Muscle layer of duodenum (tissue), 2 donors: ENCODE data around the gene MGAT5B.

Source experiments
- H3K27ac ChIP-seq: one replicate; pipeline ENCODE4 v1.7.0; 2013; ENCODE audit warnings: mild to moderate bottlenecking, low read length
- H3K27me3 ChIP-seq: one replicate; pipeline ENCODE4 v1.7.0; 2013; ENCODE audit warnings: low read depth, mild to moderate bottlenecking, control low read depth, low read length
- H3K36me3 ChIP-seq, 2 donors: one replicate each; pipeline ENCODE4 v1.7.0; 2013; ENCODE audit warnings: low read length in 2 of 2, control low read depth in 1 of 2, mild to moderate bottlenecking in 1 of 2; ENCODE audit not compliant: insufficient read depth in 2 of 2, control insufficient read depth in 1 of 2
- H3K4me1 ChIP-seq, 2 donors: one replicate each; pipeline ENCODE4 v1.7.0; 2013; ENCODE audit warnings: low read length in 2 of 2, mild to moderate bottlenecking in 2 of 2, control low read depth in 1 of 2, moderate library complexity in 1 of 2; ENCODE audit not compliant: insufficient read depth in 2 of 2, control insufficient read depth in 1 of 2
- H3K4me3 ChIP-seq, 2 donors: one replicate each; pipeline ENCODE4 v1.7.0; 2013; ENCODE audit warnings: low read length in 2 of 2, low read depth in 1 of 2, mild to moderate bottlenecking in 1 of 2
- H3K9me3 ChIP-seq, 2 donors: one replicate each; pipeline ENCODE4 v1.7.0; 2013; ENCODE audit warnings: low read length in 2 of 2, control low read depth in 1 of 2, mild to moderate bottlenecking in 1 of 2; ENCODE audit not compliant: control insufficient read depth in 1 of 2
- donor health status: healthy.

Gene MGAT5B

DNA sequence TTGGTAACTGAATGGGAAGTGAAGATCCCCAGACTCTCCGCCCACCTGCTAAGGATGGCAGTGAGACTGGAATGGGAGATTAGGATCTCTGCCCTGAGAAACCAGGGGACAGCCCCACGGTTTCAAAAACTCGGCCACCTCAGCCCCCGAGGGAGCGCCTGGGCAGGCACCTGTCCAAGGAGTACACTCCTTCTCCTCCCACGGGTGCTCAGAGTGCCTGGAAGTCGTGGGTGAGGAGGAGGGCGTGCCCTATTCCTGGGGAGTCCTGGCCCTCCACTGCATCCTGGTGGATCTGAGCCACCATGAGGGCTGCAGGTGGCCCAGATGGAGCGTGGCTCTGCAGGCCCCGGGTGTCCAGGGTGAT, 78.5 kb downstream of the MGAT5B start:
- Histone ChIP-seq H3K4me3 (no peak overlapping the region), H3K9me3 (no peaks in the 10 kb centered on the region), H3K4me1 (no peaks in the 10 kb centered on the region), H3K36me3 (no peaks in the 10 kb centered on the region), H3K27me3 (no peaks in the 10 kb centered on the region), H3K27ac (no peak overlapping the region)

- Histone ChIP-seq H3K36me3 (no peaks in the 10 kb centered on the region), H3K4me1 (no peaks in the 10 kb centered on the region), H3K9me3 (no peaks in the 10 kb centered on the region), H3K4me3 (no peak overlapping the region), H3K27ac (no peak overlapping the region), H3K27me3 (no peaks in the 10 kb centered on the region)
Measured at GRCh38 chr17:76947309-76947708, 79.1 kb downstream of the MGAT5B start.

GRCh38 chr17:76947771-76948170, 79.6 kb downstream of the MGAT5B start:
- Histone ChIP-seq H3K4me3 (no peak overlapping the region), H3K4me1 (no peaks in the 10 kb centered on the region), H3K36me3 (no peaks in the 10 kb centered on the region), H3K9me3 (no peaks in the 10 kb centered on the region), H3K27ac (no peak overlapping the region), H3K27me3 (no peaks in the 10 kb centered on the region)

GRCh38 chr17:76948301-76948700, 80.1 kb downstream of the MGAT5B start:
- no peak overlapping the region for H3K4me3 ChIP-seq
- H3K9me3 ChIP-seq = no peaks in the 10 kb centered on the region
- no peak overlapping the region for H3K27ac ChIP-seq
- H3K36me3 ChIP-seq = no peaks in the 10 kb centered on the region
- no peaks in the 10 kb centered on the region for H3K27me3 ChIP-seq
- H3K4me1 ChIP-seq = no peaks in the 10 kb centered on the region

DNA sequence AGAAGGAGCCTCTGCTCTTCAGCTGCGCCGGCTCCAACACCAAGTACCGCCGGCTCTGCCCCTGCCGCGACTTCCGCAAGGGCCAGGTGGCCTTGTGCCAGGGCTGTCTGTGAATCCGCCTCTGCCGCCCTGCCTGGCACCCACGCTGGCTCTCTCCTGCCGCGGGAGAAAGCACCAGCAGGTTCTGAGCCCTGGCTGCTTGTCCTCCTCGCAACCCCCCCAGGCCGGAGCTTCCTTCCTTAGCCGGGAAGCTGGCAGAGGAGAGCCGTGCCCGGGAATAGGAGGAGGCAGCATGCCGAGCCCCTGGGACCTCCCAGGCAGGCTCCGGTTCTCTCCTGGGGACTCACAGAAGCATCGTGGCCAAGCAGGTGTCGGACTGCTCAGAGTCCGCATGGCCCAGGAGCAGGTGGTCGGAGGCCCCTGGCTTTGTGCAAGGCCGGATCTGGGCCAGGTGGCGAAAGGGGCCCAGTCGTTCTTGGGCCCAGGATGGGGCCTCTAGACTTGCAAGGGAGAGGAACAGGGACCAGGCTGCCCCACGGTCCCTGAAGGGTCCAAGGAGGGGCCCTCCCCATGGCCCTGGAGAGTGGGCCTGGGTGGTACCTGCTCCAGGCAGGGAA, 80.6 kb downstream of the MGAT5B start:
- Histone ChIP-seq H3K4me3 (no peak overlapping the region), H3K4me1 (no peaks in the 10 kb centered on the region), H3K27ac (no peak overlapping the region), H3K27me3 (no peaks in the 10 kb centered on the region), H3K36me3 (no peaks in the 10 kb centered on the region), H3K9me3 (no peaks in the 10 kb centered on the region)

DNA sequence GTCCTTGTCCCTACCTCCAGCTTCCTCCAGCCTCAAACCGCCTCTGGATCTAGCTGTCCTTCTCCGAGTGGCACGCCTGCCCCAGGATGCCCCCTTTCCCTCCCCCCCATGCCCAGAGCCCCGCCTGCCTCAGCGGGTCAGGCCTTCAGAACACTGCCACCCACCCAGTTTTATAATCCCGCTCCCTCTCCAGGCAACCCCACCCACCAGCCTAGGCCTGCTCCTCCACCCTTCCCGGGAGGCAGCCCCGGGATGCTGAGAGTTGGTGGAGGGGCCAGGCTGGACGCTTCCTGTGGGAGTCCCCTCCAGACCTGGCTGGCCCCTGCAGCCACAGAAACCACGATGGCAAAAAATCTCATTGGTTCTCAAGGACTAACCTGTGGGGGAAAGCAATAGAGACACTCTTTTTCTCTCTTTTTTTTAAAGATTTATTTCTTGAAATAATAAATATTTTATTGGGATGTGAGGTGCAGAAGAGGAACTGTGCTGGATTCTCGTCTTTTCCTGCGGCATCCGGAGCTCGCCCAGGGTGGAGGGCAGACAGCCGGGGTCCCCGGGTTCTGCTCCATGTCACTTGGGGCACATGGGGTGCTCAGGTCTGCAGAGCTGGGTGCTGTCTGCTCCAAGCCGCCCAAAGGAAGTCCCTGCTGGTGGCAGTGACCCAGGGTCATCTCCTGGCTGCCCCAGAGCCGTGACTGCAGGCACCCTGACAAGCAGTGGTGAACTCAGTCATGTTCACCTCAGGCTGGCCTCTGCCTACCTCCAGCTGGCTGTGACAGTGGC, 81.9 kb downstream of the MGAT5B start:
- no peaks in the 10 kb centered on the region for H3K4me1 ChIP-seq
- no peaks in the 10 kb centered on the region for H3K27me3 ChIP-seq
- H3K4me3 ChIP-seq = no peak overlapping the region
- no peak overlapping the region for H3K27ac ChIP-seq
- H3K36me3 ChIP-seq = no peaks in the 10 kb centered on the region
- H3K9me3 ChIP-seq = no peaks in the 10 kb centered on the region

- Histone ChIP-seq H3K4me1 (no peaks in the 10 kb centered on the region), H3K4me3 (no peak overlapping the region), H3K27ac (no peak overlapping the region), H3K9me3 (no peaks in the 10 kb centered on the region), H3K36me3 (no peaks in the 10 kb centered on the region), H3K27me3 (no peaks in the 10 kb centered on the region)
Measured at GRCh38 chr17:76951375-76951905, 83.2 kb downstream of the MGAT5B start.

DNA sequence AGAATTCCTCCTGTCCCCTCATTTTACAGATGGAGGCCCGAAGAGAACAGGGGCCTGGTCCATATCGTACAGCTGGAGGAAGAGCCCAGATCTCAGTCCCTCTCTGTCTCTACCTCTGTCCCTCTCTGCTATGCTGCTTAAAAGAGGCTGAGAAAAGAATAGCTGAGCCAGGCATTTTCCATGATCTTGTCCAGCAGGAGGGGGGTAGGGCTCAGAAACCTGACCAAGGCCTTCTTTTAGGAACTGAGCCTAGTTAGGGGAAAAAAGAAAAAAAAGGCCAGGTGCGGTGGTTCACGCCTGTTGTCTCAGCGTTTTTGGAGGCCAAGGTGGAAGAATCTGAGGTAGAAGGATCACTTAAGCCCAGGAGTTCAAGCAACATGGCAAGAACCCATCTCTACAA, 84.2 kb downstream of the MGAT5B start:
- Histone ChIP-seq H3K27ac (no peak overlapping the region), H3K4me3 (no peak overlapping the region), H3K27me3 (no peaks in the 10 kb centered on the region), H3K36me3 (no peaks in the 10 kb centered on the region), H3K9me3 (no peaks in the 10 kb centered on the region), H3K4me1 (no peaks in the 10 kb centered on the region)

DNA sequence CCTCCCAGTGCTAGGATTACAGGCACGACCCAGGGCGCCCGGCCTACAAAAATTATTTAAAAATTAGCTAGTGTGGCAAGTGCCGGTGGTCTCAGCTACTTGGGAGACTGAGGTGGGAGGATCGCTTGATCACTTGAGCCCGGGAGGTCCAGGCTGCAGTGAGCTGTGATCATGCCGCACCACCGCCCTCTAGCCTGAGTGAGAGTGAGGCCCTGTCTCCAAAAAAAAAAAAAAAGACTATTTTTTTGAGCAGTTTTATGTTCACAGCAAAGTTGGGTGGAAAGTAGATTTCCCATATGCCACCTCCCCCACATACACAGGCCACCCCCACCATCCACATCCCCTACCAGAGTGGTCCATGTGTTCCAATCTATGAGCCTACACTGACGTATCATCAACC, 84.9 kb downstream of the MGAT5B start:
- Histone ChIP-seq H3K9me3 (no peaks in the 10 kb centered on the region), H3K4me1 (no peaks in the 10 kb centered on the region), H3K27ac (no peak overlapping the region), H3K4me3 (no peak overlapping the region), H3K27me3 (no peaks in the 10 kb centered on the region), H3K36me3 (no peaks in the 10 kb centered on the region)

- Histone ChIP-seq H3K36me3 (no peaks in the 10 kb centered on the region), H3K9me3 (no peaks in the 10 kb centered on the region), H3K4me1 (no peaks in the 10 kb centered on the region), H3K27ac (no peak overlapping the region), H3K27me3 (no peaks in the 10 kb centered on the region), H3K4me3 (no peak overlapping the region)
Measured at GRCh38 chr17:76953946-76954345, 85.7 kb downstream of the MGAT5B start.

- no peak overlapping the region for H3K4me3 ChIP-seq
- H3K36me3 ChIP-seq = no peaks in the 10 kb centered on the region
- no peaks in the 10 kb centered on the region for H3K27me3 ChIP-seq
- no peak overlapping the region for H3K27ac ChIP-seq
- H3K4me1 ChIP-seq = no peaks in the 10 kb centered on the region
- no peaks in the 10 kb centered on the region for H3K9me3 ChIP-seq
Measured at GRCh38 chr17:76955191-76955590, 87.0 kb downstream of the MGAT5B start.
